ENCODE results near the gene FMO3. TPM values are rescaled to one million over a fixed set of nuclear protein-coding genes. Genes with fewer than 3 reads are reported as not detected.

Gene FMO3
- total RNA-seq, 1 experiment from 2014 or later, result not detected

- TF ChIP-seq, protein P1, sequence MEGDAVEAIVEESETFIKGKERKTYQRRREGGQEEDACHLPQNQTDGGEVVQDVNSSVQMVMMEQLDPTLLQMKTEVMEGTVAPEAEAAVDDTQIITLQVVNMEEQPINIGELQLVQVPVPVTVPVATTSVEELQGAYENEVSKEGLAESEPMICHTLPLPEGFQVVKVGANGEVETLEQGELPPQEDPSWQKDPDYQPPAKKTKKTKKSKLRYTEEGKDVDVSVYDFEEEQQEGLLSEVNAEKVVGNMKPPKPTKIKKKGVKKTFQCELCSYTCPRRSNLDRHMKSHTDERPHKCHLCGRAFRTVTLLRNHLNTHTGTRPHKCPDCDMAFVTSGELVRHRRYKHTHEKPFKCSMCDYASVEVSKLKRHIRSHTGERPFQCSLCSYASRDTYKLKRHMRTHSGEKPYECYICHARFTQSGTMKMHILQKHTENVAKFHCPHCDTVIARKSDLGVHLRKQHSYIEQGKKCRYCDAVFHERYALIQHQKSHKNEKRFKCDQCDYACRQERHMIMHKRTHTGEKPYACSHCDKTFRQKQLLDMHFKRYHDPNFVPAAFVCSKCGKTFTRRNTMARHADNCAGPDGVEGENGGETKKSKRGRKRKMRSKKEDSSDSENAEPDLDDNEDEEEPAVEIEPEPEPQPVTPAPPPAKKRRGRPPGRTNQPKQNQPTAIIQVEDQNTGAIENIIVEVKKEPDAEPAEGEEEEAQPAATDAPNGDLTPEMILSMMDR (IDR thresholded peaks at IDR 0.05), result no peak
- TF ChIP-seq, protein P2, sequence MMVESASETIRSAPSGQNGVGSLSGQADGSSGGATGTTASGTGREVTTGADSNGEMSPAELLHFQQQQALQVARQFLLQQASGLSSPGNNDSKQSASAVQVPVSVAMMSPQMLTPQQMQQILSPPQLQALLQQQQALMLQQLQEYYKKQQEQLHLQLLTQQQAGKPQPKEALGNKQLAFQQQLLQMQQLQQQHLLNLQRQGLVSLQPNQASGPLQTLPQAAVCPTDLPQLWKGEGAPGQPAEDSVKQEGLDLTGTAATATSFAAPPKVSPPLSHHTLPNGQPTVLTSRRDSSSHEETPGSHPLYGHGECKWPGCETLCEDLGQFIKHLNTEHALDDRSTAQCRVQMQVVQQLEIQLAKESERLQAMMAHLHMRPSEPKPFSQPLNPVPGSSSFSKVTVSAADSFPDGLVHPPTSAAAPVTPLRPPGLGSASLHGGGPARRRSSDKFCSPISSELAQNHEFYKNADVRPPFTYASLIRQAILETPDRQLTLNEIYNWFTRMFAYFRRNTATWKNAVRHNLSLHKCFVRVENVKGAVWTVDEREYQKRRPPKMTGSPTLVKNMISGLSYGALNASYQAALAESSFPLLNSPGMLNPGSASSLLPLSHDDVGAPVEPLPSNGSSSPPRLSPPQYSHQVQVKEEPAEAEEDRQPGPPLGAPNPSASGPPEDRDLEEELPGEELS (CRISPR knock-in tag; IDR thresholded peaks at IDR 0.05), result no peak
- no peak for TF ChIP-seq HMGXB4 (CRISPR knock-in tag; IDR thresholded peaks at IDR 0.05)
- TF ChIP-seq, protein P3, sequence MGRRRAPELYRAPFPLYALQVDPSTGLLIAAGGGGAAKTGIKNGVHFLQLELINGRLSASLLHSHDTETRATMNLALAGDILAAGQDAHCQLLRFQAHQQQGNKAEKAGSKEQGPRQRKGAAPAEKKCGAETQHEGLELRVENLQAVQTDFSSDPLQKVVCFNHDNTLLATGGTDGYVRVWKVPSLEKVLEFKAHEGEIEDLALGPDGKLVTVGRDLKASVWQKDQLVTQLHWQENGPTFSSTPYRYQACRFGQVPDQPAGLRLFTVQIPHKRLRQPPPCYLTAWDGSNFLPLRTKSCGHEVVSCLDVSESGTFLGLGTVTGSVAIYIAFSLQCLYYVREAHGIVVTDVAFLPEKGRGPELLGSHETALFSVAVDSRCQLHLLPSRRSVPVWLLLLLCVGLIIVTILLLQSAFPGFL (CRISPR knock-in tag; IDR thresholded peaks at IDR 0.05; ENCODE audit: borderline replicate concordance), result no peak
- TF ChIP-seq ZNF396 (CRISPR knock-in tag; IDR thresholded peaks at IDR 0.05; ENCODE audit: borderline replicate concordance), result no peak
- TF ChIP-seq ZNF416 (CRISPR knock-in tag; IDR thresholded peaks at IDR 0.05), result no peak
Observed at GRCh38 chr1:171158096-171158495, 67.4 kb downstream of the FMO3 start (continued).

DNA sequence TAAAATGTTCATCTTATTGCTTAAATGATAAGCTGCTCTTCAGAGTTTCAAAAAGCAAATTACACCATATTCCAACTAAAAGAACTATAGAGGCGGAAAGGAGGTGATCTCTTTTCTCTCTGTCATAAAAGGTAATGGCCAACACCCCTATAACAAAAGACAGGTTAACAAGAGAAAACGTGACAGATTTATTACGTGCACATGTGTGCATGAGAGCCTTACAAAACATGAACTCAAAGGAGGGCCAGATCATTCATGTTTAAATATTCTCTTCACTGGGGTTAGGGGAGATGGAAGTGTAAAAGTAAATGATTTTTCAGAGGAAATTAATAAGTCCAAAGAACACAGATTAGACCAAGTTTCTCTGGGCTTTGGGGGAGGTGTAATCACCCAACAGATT, 67.8 kb downstream of the FMO3 start:
- peaks cover 22% of the 10 kb centered on the region for H3K4me1 Mint-ChIP-seq
- H3K27me3 Mint-ChIP-seq (ENCODE audit: low read depth), result no peaks in the 10 kb centered on the region
- ATAC-seq, result no peak
- ChIA-PET CTCF (interaction anchor here (1.7 kb wide), 1 partner anchor 68 kb away, joined by 4 read pairs; no protein-coding TSS in a partner anchor), POLR2A (no interaction called here)
- H3K27ac Mint-ChIP-seq, result no peak overlapping the region
- no peak overlapping the region for H3K4me3 Mint-ChIP-seq
- TF ChIP-seq ZNF138 (CRISPR knock-in tag; conservative IDR thresholded peaks at IDR 0.05) (no peak), SP1 (CRISPR knock-in tag; conservative IDR thresholded peaks at IDR 0.05) (no peak), ESRRA (CRISPR knock-in tag; IDR thresholded peaks at IDR 0.05; ENCODE audit: borderline replicate concordance) (no peak), RORB (CRISPR knock-in tag; IDR thresholded peaks at IDR 0.05) (no peak), NFATC4 (CRISPR knock-in tag; IDR thresholded peaks at IDR 0.05) (no peak), ZNF219 (CRISPR knock-in tag; IDR thresholded peaks at IDR 0.05; ENCODE audit: borderline replicate concordance) (no peak), ATF1 (CRISPR knock-in tag; IDR thresholded peaks at IDR 0.05) (no peak), STAT6 (CRISPR knock-in tag; conservative IDR thresholded peaks at IDR 0.05; ENCODE audit: low read depth) (no peak), ZNF232 (CRISPR knock-in tag; IDR thresholded peaks at IDR 0.05) (no peak), OVOL2 (CRISPR knock-in tag; IDR thresholded peaks at IDR 0.05; ENCODE audit: borderline replicate concordance) (no peak), TP53 (CRISPR knock-in tag; IDR thresholded peaks at IDR 0.05) (no peak), ZNF263 (CRISPR knock-in tag; IDR thresholded peaks at IDR 0.05; ENCODE audit: low read depth) (no peak)
- TF ChIP-seq, protein P2 (CRISPR knock-in tag; IDR thresholded peaks at IDR 0.05), result no peak
- TF ChIP-seq, protein P4, sequence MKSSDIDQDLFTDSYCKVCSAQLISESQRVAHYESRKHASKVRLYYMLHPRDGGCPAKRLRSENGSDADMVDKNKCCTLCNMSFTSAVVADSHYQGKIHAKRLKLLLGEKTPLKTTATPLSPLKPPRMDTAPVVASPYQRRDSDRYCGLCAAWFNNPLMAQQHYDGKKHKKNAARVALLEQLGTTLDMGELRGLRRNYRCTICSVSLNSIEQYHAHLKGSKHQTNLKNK (CRISPR knock-in tag; IDR thresholded peaks at IDR 0.05), result no peak
- peaks cover 5% of the 10 kb centered on the region for H3K9me3 Mint-ChIP-seq
- no peaks in the 10 kb centered on the region for H3K36me3 Mint-ChIP-seq
- DNase-seq (ENCODE audit: low spot score), result no peak
